HepG2 (cell line): ENCODE data around the gene C1R. TPM values are rescaled to one million over a fixed set of nuclear protein-coding genes. Genes with fewer than 3 reads are reported as not detected.

Source experiments
- ATAC-seq: fragments of 200-7000 bp; cut with Tn5 transposase; 3 replicates; pipeline ENCODE4 v1.9.1; 2020; ENCODE audit warnings: mild to moderate bottlenecking, moderate library complexity
- BruUV-seq: library from RNA; stranded (reverse); fragments of 400-500 nt; replicated peaks from 2 replicates; lab custom pipeline; 2021; lab: Mats Ljungman, UMichigan
- CTCF ChIA-PET: fragments of 300-600 bp; formaldehyde crosslinking; extraction: SDS; loops from one replicate; lab custom pipeline; 2021; ENCODE audit warnings: low total read pairs, inconsistent platforms, low intra/inter-chr PET ratio; lab: Yijun Ruan, JAX
- POLR2A ChIA-PET: fragments of 350-600 bp; sonication (Branson Sonifier 250); formaldehyde crosslinking; loops from one replicate; lab custom pipeline; 2020; ENCODE audit warnings: antibody characterized with exemption, inconsistent platforms; lab: Yijun Ruan, JAX
- DNase-seq: peaks from one replicate; pipeline ENCODE4 v3.0.0-alpha.2; 2015; ENCODE audit warnings: low spot score
- FAIRE-seq: peaks from 3 replicates; lab custom pipeline; 2011; peaks lifted over from hg19 to GRCh38; lab: Jason Lieb, UNC
- H2AFZ ChIP-seq: one replicate; pipeline ENCODE4 v1.6.1; 2011; ENCODE audit warnings: low read length, inconsistent platforms
- H3K27ac ChIP-seq: fragments of 300-600 bp; 3 replicates; pipeline ENCODE4 v1.8.0; 2011; ENCODE audit warnings: mixed run types, mild to moderate bottlenecking, mixed read lengths, low read length, inconsistent platforms; ENCODE audit not compliant: insufficient read depth; ENCODE audit errors: extremely low read length
- H3K27me3 ChIP-seq, 2 experiments: fragments of 200-600 bp in 1 of 2; 2 replicates in 1 of 2; 3 replicates in 1 of 2; pipeline versions ENCODE4 v1.6.0 to v1.8.0; 2011; ENCODE audit warnings: low read length in 2 of 2, mild to moderate bottlenecking in 2 of 2, moderate library complexity in 2 of 2, inconsistent platforms in 1 of 2; ENCODE audit not compliant: insufficient read depth in 2 of 2, control insufficient read depth in 1 of 2
- H3K36me3 ChIP-seq, 2 experiments: fragments of 200-600 bp in 1 of 2; replicated peaks in 1 of 2; 2 replicates in 1 of 2; 3 replicates in 1 of 2; pipeline versions ENCODE4 v1.5.1 to v1.8.0; 2011; ENCODE audit warnings: low read length in 2 of 2, inconsistent platforms in 1 of 2; ENCODE audit not compliant: insufficient read depth in 2 of 2, control insufficient read depth in 1 of 2
- H3K4me1 ChIP-seq: 2 replicates; pipeline ENCODE4 v1.5.1; 2012; ENCODE audit warnings: low read length, inconsistent platforms; ENCODE audit not compliant: insufficient read depth
- H3K4me2 ChIP-seq: 2 replicates; pipeline ENCODE4 v1.6.0; 2011; ENCODE audit warnings: low read depth, low read length, inconsistent platforms
- H3K4me3 ChIP-seq, 3 experiments: fragments of 200-600 bp in 1 of 3; sonication (generic), shearing (Covaris generic) in 1 of 3; replicated peaks in 1 of 3; 2 replicates each; pipeline ENCODE4 v1.5.1; 2011 to 2016; ENCODE audit warnings: low read length in 3 of 3, inconsistent platforms in 2 of 3, low read depth in 2 of 3, mild to moderate bottlenecking in 2 of 3, control low read depth in 1 of 3, mixed read lengths in 1 of 3; ENCODE audit not compliant: insufficient read depth in 1 of 3
- H3K79me2 ChIP-seq: one replicate; pipeline ENCODE4 v1.6.1; 2011; ENCODE audit warnings: low read length, inconsistent platforms; ENCODE audit not compliant: insufficient read depth
- H3K9ac ChIP-seq: 2 replicates; pipeline ENCODE4 v1.6.0; 2011; ENCODE audit warnings: mild to moderate bottlenecking, low read depth, low read length, inconsistent platforms; ENCODE audit not compliant: insufficient read depth
- H3K9me3 ChIP-seq: 2 replicates; pipeline ENCODE4 v1.5.1; 2012; ENCODE audit warnings: mild to moderate bottlenecking, low read length
- H4K20me1 ChIP-seq: 2 replicates; pipeline ENCODE4 v1.6.0; 2011; ENCODE audit warnings: inconsistent platforms, mild to moderate bottlenecking, low read length, moderate library complexity; ENCODE audit not compliant: insufficient read depth
- CHD4 ChIP-seq: fragments of 200-600 bp; sonication (generic); IDR thresholded peaks from 2 replicates; pipeline ENCODE4 v1.7.0; 2017; ENCODE audit warnings: mild to moderate bottlenecking, low read length, borderline replicate concordance
- FLYWCH1 ChIP-seq: sonication (generic); formaldehyde crosslinking; IDR thresholded peaks from 2 replicates; pipeline ENCODE4 v1.8.1; 2023; ENCODE audit warnings: mild to moderate bottlenecking, missing genetic modification reagents
- IRF1 ChIP-seq: sonication (generic); formaldehyde crosslinking; IDR thresholded peaks from 2 replicates; pipeline ENCODE4 v1.4.0; 2020; ENCODE audit warnings: low read depth, mild to moderate bottlenecking, missing genetic modification reagents
- SMC3 ChIP-seq: IDR thresholded peaks from 2 replicates; pipeline ENCODE4 v1.6.1; 2011; ENCODE audit warnings: low read length, improper control_type of control experiment
- SP4 ChIP-seq: sonication (generic); formaldehyde crosslinking; IDR thresholded peaks from 2 replicates; pipeline ENCODE4 v1.8.1; 2023; ENCODE audit warnings: mild to moderate bottlenecking, missing genetic modification reagents
- SP5 ChIP-seq: IDR thresholded peaks from 2 replicates; pipeline ENCODE4 v1.6.1; 2016; ENCODE audit warnings: low read depth, borderline replicate concordance
- TARDBP ChIP-seq: sonication (generic); formaldehyde crosslinking; IDR thresholded peaks from 2 replicates; pipeline ENCODE4 v1.8.0; 2022; ENCODE audit warnings: mild to moderate bottlenecking, missing genetic modification reagents
- TIGD3 ChIP-seq: sonication (generic); formaldehyde crosslinking; IDR thresholded peaks from 2 replicates; pipeline ENCODE4 v1.5.1; 2020; ENCODE audit warnings: mild to moderate bottlenecking, missing genetic modification reagents, borderline replicate concordance
- ZEB1 ChIP-seq: IDR thresholded peaks from 2 replicates; pipeline ENCODE4 v1.6.1; 2012; ENCODE audit warnings: mild to moderate bottlenecking, low read depth, inconsistent platforms; ENCODE audit not compliant: insufficient replicate concordance
- ZNF3 ChIP-seq: IDR thresholded peaks from 2 replicates; pipeline ENCODE4 v1.7.0; 2017; ENCODE audit warnings: inconsistent platforms
- ZNF317 ChIP-seq: sonication (generic); formaldehyde crosslinking; IDR thresholded peaks from 2 replicates; pipeline ENCODE4 v1.5.0; 2020; ENCODE audit warnings: mild to moderate bottlenecking, missing genetic modification reagents
- ZNF33A ChIP-seq: sonication (generic); formaldehyde crosslinking; IDR thresholded peaks from 2 replicates; pipeline ENCODE4 v1.5.1; 2020; ENCODE audit warnings: missing genetic modification reagents, mild to moderate bottlenecking, moderate library complexity, borderline replicate concordance
- ZNF737 ChIP-seq: sonication (generic); formaldehyde crosslinking; IDR thresholded peaks from 2 replicates; pipeline ENCODE4 v1.5.0; 2020; ENCODE audit warnings: missing genetic modification reagents, mild to moderate bottlenecking, borderline replicate concordance
- ZNF777 ChIP-seq: sonication (generic); formaldehyde crosslinking; IDR thresholded peaks from 2 replicates; pipeline ENCODE4 v1.4.0; 2020; ENCODE audit warnings: missing genetic modification reagents
- ZSCAN20 ChIP-seq: sonication (generic); formaldehyde crosslinking; IDR thresholded peaks from 2 replicates; pipeline ENCODE4 v1.4.0; 2020; ENCODE audit warnings: missing genetic modification reagents, mild to moderate bottlenecking, borderline replicate concordance
- WGBS: methylation state at CpG from one replicate; pipeline ENCODE4 v1.1.6; 2017; ENCODE audit warnings: low lambda C conversion rate; 5-methylcytosine and 5-hydroxymethylcytosine counted together
- in situ Hi-C: cut with HindIII; loops from 2 replicates; pipeline ENCODE4 v1.10.0; 2017; ENCODE audit warnings: low pct_unique_long_range_greater_than_20kb; ENCODE audit not compliant: extremely low pct_ligation_motif_present
- intact Hi-C: fragments of 100-400 bp; cut with micrococcal nuclease; formaldehyde crosslinking; loops from one replicate; pipeline ENCODE4 v1.10.0; 2022; ENCODE audit not compliant: unreplicated experiment
- polyA plus RNA-seq, 8 experiments: library from polyadenylated mRNA; depleted of rRNA in 3 of 8; stranded (reverse) in 7 of 8; unstranded in 1 of 8; fragments of >200 nt; fragmentation: Illumina TruSeq in 4 of 8; extraction: Trizol in 4 of 8; gene quantifications; 2 replicates each; pipeline versions ENCODE4 v1.2.1 to v1.2.3, GENCODE V29; 2011 to 2016; ENCODE audit warnings: low read depth in 4 of 8, missing spikeins in 1 of 8, mixed read lengths in 1 of 8; ENCODE audit not compliant: insufficient read depth in 1 of 8
- total RNA-seq, 5 experiments: library from RNA; depleted of rRNA; stranded (reverse); fragments of >200 nt; fragmentation: Illumina TruSeq; extraction: Trizol; gene quantifications; 2 replicates each; pipeline ENCODE4 v1.2.3, GENCODE V29; 2016; ENCODE audit warnings: low read depth in 1 of 5
- TF ChIP-seq, protein P1 (sequence below): sonication (generic); IDR thresholded peaks from 2 replicates; pipeline ENCODE4 v1.6.1; 2016; ENCODE audit warnings: low read depth, borderline replicate concordance
- TF ChIP-seq, protein P2 (sequence below): sonication (generic); formaldehyde crosslinking; conservative IDR thresholded peaks from 2 replicates; pipeline ENCODE4 v1.4.0; 2020; ENCODE audit warnings: missing genetic modification reagents
- TF ChIP-seq, protein P3 (sequence below): fragments of 450-650 bp; IDR thresholded peaks from 2 replicates; pipeline ENCODE4 v1.6.1; 2017; ENCODE audit warnings: mild to moderate bottlenecking

Gene C1R
- total and polyA plus RNA-seq, 2 of the 13 experiments (the other 11 are each of a cell fraction or from before 2014, with no cell fraction given), result 3.5 to 6.5 TPM

DNA sequence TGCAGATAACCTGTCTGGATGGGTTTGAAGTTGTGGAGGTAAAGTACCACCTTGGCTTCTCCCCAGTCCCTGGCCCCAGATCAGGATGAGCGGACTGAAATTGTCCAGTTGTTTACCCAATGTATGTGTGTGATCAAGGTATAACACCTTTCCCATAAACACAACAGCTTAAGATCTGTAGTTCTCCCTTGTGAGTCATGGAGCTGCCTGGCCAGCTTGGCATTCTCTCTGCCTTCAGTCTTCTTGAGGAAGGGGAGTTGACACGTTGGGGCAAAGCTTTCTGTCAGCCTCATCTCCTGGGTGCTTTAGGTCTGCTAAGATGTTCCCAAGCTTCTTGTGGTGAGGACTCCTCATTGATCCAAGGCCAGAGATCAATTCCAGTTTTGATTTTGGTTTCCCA lies 25.6 kb downstream of the C1R start:
- 100% methylated on average over 2 of the region's 2 CpGs for WGBS
- no peak overlapping the region for H3K27ac ChIP-seq
- no TSS peak for BruUV-seq
- CTCF ChIA-PET, result no interaction called here
- H3K9ac ChIP-seq, result no peak overlapping the region
- DNase-seq, result no peak
- POLR2A ChIA-PET, result no interaction called here
- H3K79me2 ChIP-seq, result no peaks in the 10 kb centered on the region
- no peak overlapping the region for H3K4me2 ChIP-seq
- intact Hi-C loops, result no loop called here
- H3K4me3 ChIP-seq, result no peak overlapping the region
- no peak overlapping the region for H2AFZ ChIP-seq
- in situ Hi-C loops, result loop anchor here (10.0 kb wide), 1 partner anchor 48 kb away; no protein-coding TSS in a partner anchor
- no peak for ATAC-seq
- TF ChIP-seq, protein P1, sequence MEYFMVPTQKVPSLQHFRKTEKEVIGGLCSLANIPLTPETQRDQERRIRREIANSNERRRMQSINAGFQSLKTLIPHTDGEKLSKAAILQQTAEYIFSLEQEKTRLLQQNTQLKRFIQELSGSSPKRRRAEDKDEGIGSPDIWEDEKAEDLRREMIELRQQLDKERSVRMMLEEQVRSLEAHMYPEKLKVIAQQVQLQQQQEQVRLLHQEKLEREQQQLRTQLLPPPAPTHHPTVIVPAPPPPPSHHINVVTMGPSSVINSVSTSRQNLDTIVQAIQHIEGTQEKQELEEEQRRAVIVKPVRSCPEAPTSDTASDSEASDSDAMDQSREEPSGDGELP, result no peak
- TF ChIP-seq ZEB1 (no peak), FLYWCH1 (CRISPR knock-in tag) (no peak), ZNF3 (CRISPR knock-in tag) (no peak), SMC3 (no peak), ZNF777 (no peak), ZNF737 (no peak), ZNF317 (no peak), TARDBP (CRISPR knock-in tag) (no peak), CHD4 (no peak), TIGD3 (CRISPR knock-in tag) (no peak), SP4 (no peak), ZSCAN20 (CRISPR knock-in tag) (no peak), IRF1 (CRISPR knock-in tag) (no peak), SP5 (CRISPR knock-in tag) (no peak), ZNF33A (no peak)
- TF ChIP-seq, protein P2, sequence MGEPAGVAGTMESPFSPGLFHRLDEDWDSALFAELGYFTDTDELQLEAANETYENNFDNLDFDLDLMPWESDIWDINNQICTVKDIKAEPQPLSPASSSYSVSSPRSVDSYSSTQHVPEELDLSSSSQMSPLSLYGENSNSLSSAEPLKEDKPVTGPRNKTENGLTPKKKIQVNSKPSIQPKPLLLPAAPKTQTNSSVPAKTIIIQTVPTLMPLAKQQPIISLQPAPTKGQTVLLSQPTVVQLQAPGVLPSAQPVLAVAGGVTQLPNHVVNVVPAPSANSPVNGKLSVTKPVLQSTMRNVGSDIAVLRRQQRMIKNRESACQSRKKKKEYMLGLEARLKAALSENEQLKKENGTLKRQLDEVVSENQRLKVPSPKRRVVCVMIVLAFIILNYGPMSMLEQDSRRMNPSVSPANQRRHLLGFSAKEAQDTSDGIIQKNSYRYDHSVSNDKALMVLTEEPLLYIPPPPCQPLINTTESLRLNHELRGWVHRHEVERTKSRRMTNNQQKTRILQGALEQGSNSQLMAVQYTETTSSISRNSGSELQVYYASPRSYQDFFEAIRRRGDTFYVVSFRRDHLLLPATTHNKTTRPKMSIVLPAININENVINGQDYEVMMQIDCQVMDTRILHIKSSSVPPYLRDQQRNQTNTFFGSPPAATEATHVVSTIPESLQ (CRISPR knock-in tag), result no peak
- TF ChIP-seq, protein P3, sequence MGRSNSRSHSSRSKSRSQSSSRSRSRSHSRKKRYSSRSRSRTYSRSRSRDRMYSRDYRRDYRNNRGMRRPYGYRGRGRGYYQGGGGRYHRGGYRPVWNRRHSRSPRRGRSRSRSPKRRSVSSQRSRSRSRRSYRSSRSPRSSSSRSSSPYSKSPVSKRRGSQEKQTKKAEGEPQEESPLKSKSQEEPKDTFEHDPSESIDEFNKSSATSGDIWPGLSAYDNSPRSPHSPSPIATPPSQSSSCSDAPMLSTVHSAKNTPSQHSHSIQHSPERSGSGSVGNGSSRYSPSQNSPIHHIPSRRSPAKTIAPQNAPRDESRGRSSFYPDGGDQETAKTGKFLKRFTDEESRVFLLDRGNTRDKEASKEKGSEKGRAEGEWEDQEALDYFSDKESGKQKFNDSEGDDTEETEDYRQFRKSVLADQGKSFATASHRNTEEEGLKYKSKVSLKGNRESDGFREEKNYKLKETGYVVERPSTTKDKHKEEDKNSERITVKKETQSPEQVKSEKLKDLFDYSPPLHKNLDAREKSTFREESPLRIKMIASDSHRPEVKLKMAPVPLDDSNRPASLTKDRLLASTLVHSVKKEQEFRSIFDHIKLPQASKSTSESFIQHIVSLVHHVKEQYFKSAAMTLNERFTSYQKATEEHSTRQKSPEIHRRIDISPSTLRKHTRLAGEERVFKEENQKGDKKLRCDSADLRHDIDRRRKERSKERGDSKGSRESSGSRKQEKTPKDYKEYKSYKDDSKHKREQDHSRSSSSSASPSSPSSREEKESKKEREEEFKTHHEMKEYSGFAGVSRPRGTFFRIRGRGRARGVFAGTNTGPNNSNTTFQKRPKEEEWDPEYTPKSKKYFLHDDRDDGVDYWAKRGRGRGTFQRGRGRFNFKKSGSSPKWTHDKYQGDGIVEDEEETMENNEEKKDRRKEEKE, result no peak
- FAIRE-seq, result no peak
- no peaks in the 10 kb centered on the region for H3K27me3 ChIP-seq
- H3K4me1 ChIP-seq, result peaks cover 14% of the 10 kb centered on the region
- no peaks in the 10 kb centered on the region for H3K9me3 ChIP-seq
- no peaks in the 10 kb centered on the region for H3K36me3 ChIP-seq
- H4K20me1 ChIP-seq, result no peaks in the 10 kb centered on the region
